ENCODE results near the gene YAF2.

DNA sequence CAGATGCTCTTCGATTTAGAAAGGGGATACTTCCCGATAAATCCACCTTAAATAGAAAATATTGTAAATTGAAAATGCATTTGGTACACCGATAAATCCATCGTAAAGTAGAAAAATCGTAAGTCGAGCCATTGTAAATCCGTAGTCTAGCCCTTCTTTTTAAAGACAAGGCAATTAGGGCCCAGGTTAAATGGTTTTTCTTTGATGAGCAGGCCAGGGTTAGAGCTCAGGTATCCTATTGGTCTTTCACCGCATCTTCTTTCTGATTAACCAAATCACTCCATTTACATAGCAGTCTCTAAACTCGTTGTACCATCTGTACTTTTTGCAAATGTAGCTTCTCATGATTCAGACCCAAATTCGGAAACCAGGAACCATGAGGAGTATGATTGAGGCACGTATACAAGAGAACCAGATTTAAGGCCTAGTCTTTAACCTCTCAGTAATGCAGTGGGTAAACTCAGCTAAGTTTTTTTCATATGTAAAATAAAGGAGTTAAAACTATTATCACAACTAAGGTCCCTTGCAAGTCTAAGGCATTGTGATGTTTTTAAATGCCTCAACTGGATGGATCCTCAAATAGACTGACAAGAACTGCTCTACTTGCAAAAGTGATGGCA lies 2.2 kb upstream of the YAF2 start:
- TF ChIP-seq, protein P1, sequence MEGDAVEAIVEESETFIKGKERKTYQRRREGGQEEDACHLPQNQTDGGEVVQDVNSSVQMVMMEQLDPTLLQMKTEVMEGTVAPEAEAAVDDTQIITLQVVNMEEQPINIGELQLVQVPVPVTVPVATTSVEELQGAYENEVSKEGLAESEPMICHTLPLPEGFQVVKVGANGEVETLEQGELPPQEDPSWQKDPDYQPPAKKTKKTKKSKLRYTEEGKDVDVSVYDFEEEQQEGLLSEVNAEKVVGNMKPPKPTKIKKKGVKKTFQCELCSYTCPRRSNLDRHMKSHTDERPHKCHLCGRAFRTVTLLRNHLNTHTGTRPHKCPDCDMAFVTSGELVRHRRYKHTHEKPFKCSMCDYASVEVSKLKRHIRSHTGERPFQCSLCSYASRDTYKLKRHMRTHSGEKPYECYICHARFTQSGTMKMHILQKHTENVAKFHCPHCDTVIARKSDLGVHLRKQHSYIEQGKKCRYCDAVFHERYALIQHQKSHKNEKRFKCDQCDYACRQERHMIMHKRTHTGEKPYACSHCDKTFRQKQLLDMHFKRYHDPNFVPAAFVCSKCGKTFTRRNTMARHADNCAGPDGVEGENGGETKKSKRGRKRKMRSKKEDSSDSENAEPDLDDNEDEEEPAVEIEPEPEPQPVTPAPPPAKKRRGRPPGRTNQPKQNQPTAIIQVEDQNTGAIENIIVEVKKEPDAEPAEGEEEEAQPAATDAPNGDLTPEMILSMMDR (IDR thresholded peaks at IDR 0.05; ENCODE audit: extremely low read depth in 1 of 2, insufficient read depth in 1 of 2, low read depth in 1 of 2, low read length in 2 of 2): no peak
- TF ChIP-seq POLR2AphosphoS5 (IDR thresholded peaks at IDR 0.05; ENCODE audit: insufficient read depth, low read depth, low read length) (no peak), EZH2 (IDR thresholded peaks at IDR 0.05; ENCODE audit: borderline replicate concordance, low read depth, low read length, severe bottlenecking) (no peak), JUN (IDR thresholded peaks at IDR 0.05; ENCODE audit: borderline replicate concordance, insufficient read depth, insufficient read length, low read depth) (no peak), POLR2A (IDR thresholded peaks at IDR 0.05; ENCODE audit: low read depth, low read length) (no peak), MYC (IDR thresholded peaks at IDR 0.05; ENCODE audit: low read depth, low read length) (no peak)
- TF ChIP-seq, protein P2, sequence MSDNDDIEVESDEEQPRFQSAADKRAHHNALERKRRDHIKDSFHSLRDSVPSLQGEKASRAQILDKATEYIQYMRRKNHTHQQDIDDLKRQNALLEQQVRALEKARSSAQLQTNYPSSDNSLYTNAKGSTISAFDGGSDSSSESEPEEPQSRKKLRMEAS (IDR thresholded peaks at IDR 0.05; ENCODE audit: insufficient read depth, insufficient read length): no peak
